NB4 (cell line): Measurements from ENCODE around the gene DUSP16.
"Not testable (repeated sequence)": the region's sequence is repeated elsewhere in the genome, so short reads cannot be mapped to it uniquely, and the experiment has no call there.

Experiments
- DNase-seq: peaks from one replicate; pipeline ENCODE4 v3.0.0; 2010; ENCODE audit warnings: low read depth
- H3K4me3 ChIP-seq: one replicate; pipeline ENCODE4 v1.5.1; 2011; ENCODE audit warnings: mild to moderate bottlenecking, low read depth, low read length, moderate library complexity
- MYC ChIP-seq: IDR thresholded peaks from 2 replicates; pipeline ENCODE4 v1.6.1; 2011; ENCODE audit warnings: low read depth, low read length
- POLR2A ChIP-seq: IDR thresholded peaks from 2 replicates; pipeline ENCODE4 v1.6.1; 2011; ENCODE audit warnings: mild to moderate bottlenecking; ENCODE audit not compliant: insufficient read length; ENCODE audit errors: extremely low read depth
- TF ChIP-seq, protein P1 (sequence below): IDR thresholded peaks from 2 replicates; pipeline ENCODE4 v1.6.1; 2011; ENCODE audit warnings: low read depth, low read length
- TF ChIP-seq, protein P2 (sequence below): IDR thresholded peaks from one replicate; pipeline ENCODE4 v1.5.1; 2012; ENCODE audit warnings: low read depth, low read length

The DUSP16 gene

DNA sequence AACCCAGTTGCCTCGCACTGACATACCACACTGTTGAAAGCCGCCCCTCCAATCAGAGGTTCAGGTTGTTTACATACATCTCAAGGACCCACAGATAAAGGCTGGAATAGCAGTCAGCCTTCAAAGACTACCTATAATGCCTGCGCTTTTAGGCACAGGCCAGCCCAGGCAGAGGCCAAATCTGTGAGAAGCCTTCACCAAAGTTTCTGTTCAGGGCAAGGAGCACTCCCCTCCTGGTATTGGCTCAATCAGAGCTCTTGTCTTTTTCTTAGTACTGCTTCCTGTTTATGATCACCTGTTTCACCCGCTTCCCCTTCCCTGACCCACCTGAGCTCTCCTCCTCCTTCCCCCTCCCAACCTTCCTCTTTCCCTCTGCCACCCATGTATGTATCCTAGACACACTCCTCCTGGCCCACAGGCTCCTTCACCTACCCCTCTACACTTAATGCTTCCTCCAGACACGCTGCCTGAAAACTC, 34.8 kb downstream of the DUSP16 start:
- TF ChIP-seq MYC (no peak), POLR2A (no peak)
- TF ChIP-seq, protein P1, sequence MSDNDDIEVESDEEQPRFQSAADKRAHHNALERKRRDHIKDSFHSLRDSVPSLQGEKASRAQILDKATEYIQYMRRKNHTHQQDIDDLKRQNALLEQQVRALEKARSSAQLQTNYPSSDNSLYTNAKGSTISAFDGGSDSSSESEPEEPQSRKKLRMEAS = no peak
- TF ChIP-seq, protein P2, sequence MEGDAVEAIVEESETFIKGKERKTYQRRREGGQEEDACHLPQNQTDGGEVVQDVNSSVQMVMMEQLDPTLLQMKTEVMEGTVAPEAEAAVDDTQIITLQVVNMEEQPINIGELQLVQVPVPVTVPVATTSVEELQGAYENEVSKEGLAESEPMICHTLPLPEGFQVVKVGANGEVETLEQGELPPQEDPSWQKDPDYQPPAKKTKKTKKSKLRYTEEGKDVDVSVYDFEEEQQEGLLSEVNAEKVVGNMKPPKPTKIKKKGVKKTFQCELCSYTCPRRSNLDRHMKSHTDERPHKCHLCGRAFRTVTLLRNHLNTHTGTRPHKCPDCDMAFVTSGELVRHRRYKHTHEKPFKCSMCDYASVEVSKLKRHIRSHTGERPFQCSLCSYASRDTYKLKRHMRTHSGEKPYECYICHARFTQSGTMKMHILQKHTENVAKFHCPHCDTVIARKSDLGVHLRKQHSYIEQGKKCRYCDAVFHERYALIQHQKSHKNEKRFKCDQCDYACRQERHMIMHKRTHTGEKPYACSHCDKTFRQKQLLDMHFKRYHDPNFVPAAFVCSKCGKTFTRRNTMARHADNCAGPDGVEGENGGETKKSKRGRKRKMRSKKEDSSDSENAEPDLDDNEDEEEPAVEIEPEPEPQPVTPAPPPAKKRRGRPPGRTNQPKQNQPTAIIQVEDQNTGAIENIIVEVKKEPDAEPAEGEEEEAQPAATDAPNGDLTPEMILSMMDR = no peak
- DNase-seq = no peak

DNA sequence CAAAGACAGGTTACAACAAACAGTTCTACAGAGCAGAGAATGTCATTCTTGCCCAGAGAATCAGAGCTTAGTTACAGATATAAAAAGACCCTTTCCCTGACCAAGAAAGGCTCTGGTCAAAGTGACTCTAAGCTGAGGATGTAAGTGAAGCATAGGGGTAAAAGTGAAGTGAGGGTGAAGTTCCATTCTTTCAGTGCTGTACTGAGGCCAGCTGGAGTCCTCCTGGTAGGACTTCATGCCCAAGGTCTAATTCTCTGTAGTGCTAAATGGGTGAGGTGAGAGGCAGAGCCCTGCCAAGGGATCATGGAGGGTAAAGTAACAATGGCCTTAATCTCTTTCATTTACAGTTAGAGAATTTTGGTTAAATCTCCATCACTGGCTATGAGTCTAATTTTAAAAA, 38.5 kb downstream of the DUSP16 start:
- no peak overlapping the region for H3K4me3 ChIP-seq
- DNase-seq = no peak
- TF ChIP-seq POLR2A (no peak), MYC (no peak)
- TF ChIP-seq, protein P1 = no peak
- TF ChIP-seq, protein P2 = no peak

More for the DNA sequence above, 34.8 kb downstream of the DUSP16 start:
- H3K4me3 ChIP-seq = no peak overlapping the region

GRCh38 chr12:12523229-12523628, 39.4 kb downstream of the DUSP16 start:
- H3K4me3 ChIP-seq = no peak overlapping the region
- DNase-seq = no peak
- TF ChIP-seq, protein P1 = no peak
- TF ChIP-seq MYC (no peak), POLR2A (no peak)
- TF ChIP-seq, protein P2 = no peak

DNA sequence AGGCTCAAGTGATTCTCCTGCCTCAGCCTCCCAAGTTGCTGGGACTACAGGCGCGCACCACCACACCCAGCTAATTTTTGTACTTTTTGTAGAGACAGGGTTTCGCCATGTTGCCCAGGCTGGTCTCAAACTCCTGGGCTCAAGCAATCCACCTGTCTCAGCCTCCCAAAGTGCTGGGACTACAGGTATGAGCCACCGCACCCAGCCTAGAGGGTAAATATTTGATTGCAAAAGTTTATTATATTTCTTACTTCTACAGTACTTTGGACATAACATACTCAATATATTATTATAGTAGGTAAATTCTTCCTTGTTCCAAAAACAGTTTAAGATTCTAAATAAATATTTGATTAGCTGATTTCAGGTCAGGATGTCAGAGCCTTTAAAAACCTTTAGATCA, 40.0 kb downstream of the DUSP16 start:
- not testable (repeated sequence) for DNase-seq

DNA sequence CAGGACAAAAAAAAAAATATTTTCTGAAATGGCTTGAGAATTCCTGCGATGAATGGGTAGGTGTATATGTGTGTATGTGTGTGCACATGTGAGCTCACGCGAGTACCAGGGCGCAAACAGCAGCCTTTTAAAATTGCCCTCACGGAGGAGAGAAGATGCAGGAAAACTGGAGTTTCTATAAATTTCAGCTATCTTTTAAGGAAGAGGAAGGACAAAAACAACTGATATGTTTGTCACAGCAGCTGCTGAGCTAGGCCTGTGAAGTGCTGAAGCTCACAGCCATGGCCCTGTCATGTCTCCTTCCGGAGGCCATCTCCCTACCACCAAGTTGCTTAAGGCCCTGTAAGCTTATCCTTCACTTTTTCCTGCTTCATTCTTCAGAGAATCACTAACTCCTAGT, 40.8 kb downstream of the DUSP16 start:
- TF ChIP-seq POLR2A (no peak), MYC (no peak)
- TF ChIP-seq, protein P1 = no peak
- TF ChIP-seq, protein P2 = no peak
- H3K4me3 ChIP-seq = no peak overlapping the region
- DNase-seq = no peak

More for the DNA sequence above, 40.0 kb downstream of the DUSP16 start:
- not testable (repeated sequence) for H3K4me3 ChIP-seq

DNA sequence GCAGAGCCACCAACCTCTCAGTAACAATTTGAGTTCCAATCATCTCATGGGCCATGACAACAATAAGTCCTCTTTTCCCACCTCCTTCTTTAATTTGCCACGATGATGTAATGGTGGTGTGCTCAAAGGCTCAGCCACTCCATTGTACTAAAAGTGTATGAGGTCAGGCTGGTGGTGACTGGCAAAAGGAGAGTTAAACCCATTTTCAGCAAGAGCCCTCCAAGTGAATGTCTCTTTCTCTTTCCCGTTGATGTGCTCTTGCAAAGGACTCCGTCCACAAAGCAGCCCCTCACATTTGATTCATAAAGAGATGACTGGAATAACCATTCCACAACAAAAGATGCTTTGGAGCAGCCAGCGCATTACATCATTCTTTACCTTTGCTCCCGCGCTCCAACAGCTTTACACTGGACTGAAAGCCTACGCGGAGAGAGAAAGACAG, 41.6 kb downstream of the DUSP16 start:
- no peak overlapping the region for H3K4me3 ChIP-seq
- TF ChIP-seq, protein P2 = no peak
- TF ChIP-seq, protein P1 = no peak
- TF ChIP-seq MYC (no peak), POLR2A (no peak)
- DNase-seq = no peak
